NK-92 (cell line): ENCODE measurements around the gene PACS1.
A peak's percentile ranks its signal among the peaks of the same experiment; 100 is the strongest.

Experiments
- DNase-seq: peaks from one replicate; lab custom pipeline; 2025; ENCODE audit not compliant: unreplicated experiment; lab: John Stamatoyannopoulos, UW

Gene PACS1

GRCh38 chr11:66221726-66222236 lies 151.7 kb downstream of the PACS1 start:
- DNase-seq = no peak

DNA sequence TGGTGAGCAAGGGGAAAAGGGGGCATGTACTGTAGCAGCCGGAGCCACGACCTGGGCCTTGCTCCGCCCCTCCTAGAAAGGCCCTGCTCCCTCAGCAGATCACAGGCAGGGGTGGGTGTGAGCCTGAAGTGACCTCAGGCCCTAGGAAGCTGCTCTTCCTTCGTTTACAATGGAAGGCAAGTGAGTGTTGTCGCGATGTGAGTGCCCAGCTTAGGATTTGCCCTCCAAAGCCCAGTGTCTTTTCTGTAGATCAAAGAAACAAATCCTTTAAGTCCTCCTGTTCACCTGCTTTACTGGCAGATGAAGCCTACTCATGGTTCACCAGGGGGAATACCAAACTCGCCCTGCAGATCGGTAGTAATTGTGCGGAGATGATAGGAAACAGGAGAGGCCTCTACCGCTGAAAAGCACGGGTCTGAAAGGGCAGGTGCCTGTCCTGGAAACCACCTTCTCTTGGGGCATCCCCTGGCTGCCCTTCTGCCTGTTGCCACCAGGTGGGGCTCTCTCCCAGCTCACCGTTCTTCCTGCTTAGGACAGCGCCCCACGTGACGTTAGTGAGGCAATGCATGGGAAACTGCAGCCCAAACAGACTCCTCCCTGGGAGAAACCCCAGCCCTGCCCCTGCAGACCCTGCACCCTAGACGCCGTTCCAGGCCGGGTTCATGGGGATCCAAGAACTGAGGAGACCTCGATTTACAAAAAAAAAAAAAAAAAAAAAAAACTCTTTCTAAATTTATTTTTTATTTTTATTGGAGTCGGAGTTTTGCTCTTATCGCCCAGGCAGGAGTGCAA lies 152.5 kb downstream of the PACS1 start:
- DNase-seq = peak; percentile 37

GRCh38 chr11:66224226-66224855 lies 154.3 kb downstream of the PACS1 start:
- DNase-seq = no peak

DNA sequence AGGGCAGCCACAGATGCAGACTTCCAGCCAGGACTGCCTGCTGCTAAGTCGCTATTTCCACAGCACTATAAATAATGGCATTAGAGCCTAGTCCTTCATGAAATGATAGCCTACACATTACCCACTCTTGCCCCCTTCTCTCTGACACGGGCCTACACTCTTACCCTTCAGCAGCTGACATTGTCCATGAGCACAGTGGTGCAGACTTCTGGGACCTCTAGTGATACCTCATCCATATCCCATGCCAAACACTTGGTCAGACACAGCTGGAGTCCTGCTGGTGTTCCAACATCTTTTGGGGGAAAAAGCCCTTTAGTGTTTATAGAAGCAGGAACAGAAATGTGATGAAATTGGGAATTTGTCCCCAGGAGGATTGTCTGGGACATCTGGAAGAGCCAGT lies 155.0 kb downstream of the PACS1 start:
- DNase-seq = no peak

GRCh38 chr11:66226101-66226500 lies 156.0 kb downstream of the PACS1 start:
- no peak for DNase-seq

DNA sequence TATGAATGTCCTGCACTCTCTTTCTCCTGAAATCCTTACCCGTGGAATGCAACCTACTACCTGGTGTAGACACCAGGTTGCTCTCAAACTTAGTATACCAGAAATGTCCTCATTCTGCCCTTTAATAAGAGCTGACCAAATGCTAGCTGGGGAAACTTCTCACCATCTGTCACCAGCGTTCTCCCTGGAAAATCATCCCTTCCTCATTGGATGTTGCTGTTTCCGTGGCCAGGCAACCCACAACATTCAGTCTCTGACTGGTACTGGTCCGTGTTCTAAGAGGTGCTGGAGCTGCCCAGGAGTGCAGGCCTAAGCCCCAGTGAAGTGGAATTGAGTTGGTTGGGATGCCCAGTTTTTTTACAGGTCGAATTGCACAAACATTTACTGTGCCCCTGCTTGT lies 157.6 kb downstream of the PACS1 start:
- DNase-seq = no peak

DNA sequence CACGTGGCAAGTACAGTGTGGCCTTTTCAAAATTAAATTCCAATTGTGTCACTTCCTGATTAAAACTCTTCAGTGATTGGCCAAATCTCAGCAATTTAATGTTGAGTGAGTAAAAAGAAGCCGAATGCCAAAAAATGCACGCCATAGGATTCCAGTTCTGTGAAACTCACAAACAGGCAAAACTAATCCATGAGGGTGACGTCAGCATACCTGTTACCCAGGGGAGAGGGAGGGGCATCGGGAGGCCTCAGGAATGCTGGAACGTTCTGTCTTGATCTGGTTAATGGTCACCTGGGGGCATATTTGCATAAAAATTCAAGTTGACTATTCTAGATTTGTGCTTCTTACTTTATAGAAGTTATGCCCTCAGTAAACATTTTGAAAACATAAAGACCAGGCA lies 158.4 kb downstream of the PACS1 start:
- DNase-seq = no peak

DNA sequence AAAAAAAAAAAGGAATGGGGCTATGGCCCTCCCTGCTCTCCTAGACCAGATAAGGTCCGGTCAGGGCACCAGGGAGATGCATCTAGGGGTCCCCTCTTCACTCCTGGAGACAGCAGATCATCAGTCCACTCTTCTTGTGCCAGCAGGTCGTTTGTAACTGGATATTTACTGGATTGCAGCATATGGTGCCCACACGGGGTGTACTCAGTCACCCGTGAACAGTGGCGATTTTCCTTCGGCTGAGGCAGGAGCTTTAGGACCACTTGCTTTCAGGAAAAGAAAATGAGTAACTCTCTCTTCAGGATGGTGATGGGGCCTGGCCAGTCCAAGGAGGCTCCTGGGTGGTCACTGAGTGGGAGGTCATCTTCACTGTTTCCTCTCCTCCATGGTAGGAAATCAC lies 160.1 kb downstream of the PACS1 start:
- no peak for DNase-seq

DNA sequence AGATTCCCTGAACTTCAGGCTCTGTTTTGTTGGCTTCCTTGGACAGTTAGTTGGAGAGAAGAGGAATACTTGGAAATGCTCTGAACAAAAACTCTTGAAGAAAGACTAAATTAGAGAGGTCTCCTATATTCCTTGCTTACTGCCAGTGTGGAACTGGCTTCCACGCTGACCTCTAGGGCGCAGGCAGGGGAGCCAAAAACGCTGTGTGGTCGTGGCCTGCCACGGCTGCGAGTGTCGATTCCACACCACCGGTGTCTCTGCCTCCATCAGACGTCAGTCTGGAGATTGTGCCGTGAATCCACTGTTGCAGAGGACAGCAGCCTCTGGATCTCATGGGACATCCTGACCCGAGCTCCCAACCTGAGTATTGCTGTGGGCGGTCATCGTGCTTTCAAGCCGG lies 160.9 kb downstream of the PACS1 start:
- DNase-seq = no peak

DNA sequence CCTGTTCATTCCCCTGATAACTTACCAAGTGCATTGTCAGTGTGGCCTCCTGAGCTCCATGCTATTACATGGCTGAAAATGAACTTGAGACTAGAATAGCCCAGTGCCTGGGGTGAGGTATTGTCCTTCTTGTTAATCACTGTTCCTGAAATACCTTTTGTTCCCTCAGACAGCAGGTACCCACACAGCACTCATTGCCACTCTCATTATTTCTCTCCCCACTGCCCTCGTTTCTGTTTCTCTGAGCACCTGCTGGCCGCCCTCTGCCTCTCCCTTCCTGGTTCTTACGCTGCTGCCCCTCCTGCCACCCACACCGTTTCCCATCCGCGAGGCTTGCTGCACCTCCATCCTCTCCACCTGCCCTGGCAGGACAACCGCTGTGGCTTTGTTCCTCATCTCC lies 161.5 kb downstream of the PACS1 start:
- no peak for DNase-seq

GRCh38 chr11:66232769-66233168 lies 162.7 kb downstream of the PACS1 start:
- no peak for DNase-seq

DNA sequence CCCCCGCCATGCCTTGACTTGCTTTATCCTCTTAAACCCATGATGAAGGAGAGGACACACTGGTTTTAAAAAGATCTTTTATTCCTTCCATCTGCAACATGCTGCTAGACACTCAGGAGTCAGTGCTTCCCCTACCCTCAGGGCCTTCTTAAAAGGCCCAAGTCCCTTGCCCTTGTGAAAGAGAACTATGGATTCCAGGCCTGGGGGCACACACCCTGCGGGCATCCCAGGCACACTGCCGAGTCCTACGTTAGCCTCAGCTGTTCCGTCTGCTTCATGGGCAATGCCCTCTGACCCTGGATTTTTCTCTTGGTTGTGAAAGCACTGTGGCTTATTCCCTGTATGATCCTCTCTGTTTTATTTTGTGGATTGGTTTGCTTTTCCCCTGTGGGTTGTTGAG lies 163.2 kb downstream of the PACS1 start:
- no peak for DNase-seq

DNA sequence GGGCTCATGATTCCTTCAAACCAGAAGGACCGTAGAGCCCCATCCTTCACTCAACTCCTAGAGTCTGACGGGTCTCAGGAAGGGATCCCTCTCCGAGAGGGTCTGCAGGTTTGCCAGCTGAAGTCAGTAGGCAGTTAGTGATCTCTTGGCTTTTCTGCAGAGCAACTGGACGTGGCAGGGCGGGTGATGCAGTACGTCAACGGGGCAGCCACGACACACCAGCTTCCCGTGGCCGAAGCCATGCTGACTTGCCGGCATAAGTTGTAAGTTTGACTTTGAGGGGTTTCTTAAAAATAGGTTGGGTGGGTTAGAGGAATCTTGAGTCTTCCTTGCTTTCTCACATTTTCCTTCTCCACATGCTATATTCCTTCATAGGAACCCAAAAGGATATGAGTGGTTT lies 165.1 kb downstream of the PACS1 start:
- no peak for DNase-seq

GRCh38 chr11:66237867-66238266 lies 167.8 kb downstream of the PACS1 start:
- DNase-seq = no peak

DNA sequence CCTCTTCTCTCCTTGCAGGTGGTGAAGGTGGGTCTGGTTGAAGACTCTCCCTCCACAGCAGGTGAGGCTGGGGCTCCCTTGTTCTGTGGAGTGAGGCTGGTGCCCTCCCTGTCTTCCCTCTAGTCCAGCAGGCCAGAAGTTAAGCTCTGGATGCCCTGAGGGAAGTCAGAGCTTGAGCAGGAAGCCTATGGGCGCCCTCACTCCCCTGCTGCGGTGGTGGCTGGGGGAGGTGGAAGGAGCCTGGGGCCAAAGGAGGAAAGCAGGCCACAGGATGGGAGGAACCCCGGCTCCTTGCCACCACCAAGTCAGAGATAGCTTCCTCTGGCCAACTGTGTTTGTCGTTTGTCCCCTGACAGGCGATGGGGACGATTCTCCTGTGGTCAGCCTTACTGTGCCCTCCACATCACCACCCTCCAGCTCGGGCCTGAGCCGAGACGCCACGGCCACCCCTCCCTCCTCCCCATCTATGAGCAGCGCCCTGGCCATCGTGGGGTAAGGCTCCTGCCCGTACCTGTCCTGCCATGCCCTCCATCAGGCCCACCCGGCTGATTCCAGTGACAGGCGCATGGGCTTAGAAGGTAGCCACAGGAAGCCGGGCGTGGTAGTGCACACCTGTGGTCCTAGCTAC lies 168.8 kb downstream of the PACS1 start:
- DNase-seq = no peak

DNA sequence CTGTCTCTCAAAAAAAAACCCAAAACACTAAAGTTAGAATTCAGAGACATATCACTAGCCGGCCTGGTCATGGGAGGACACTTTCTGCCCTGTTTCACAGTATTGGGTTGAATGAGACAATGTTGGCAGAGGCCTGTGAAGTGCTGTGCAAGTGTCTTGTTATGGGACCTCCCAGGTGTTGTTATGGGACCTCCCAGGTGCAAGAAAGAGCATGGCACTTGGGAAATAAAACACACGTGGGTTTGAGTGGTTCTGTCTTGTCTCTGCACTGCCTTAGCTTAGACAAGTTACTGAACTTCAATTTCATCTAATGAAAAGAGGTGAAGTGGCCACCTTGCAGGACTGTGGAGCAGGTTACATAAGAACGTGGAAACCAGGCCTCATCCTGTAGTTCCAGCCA lies 169.4 kb downstream of the PACS1 start:
- DNase-seq = no peak

DNA sequence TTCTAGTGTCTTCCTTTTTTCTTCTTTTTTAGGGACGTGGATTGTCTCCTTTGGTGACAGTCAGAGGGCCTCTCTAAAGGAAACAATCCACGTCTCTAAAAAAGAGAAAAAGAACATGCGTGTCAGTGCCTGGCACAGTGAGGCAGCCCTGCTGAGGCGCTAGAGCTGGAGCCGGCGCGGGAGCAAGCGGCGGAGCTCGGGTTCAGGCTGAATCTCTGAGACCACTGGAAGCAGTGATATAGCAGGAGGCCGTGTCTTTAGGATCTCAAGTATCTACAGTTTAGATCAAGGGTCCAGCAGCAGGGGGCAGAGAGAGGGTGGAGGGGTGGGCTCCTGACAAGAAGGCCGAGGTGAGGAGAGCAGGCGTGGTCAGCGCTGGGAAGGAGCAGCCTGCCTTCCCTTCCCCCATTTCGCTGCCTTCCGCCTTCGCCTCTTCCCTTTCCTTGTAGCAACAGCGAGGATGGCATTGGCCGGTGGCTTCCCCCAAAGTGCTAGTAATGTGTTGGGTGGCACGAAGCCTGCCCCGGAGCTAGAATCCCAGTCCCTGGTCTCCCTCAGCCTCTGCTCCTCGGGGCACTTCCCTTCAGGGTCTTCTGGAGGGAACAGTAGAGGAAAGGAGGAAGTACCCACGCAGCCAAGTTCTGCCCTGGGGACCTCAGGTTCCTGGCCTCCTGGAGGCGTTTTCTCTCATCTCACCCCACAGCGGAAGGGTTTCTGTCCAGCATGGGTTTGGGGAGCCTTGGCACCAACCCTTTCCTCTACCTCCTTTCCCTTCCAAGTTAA lies 170.1 kb downstream of the PACS1 start:
- DNase-seq = no peak

GRCh38 chr11:66240781-66241136 lies 170.7 kb downstream of the PACS1 start:
- no peak for DNase-seq

GRCh38 chr11:66242095-66242765 lies 172.2 kb downstream of the PACS1 start:
- DNase-seq = no peak

GRCh38 chr11:66243782-66244535 lies 173.9 kb downstream of the PACS1 start:
- DNase-seq = no peak
